ENCODE data around the gene CDC14A.

- TF ChIP-seq CTCF (IDR thresholded peaks at IDR 0.05; ENCODE audit: poor library complexity) (no peak), EZH2 (IDR thresholded peaks at IDR 0.05; ENCODE audit: borderline replicate concordance) (no peak)
Observed at GRCh38 chr1:100542285-100542684, 190.0 kb downstream of the CDC14A start.

Data from hepatocyte (in vitro differentiated cells).